Measurements from ENCODE around the gene RANBP6.

Gene RANBP6

GRCh38 chr9:6006749-6007057, 8.7 kb downstream of the RANBP6 start:
- no peak for FAIRE-seq

GRCh38 chr9:6000955-6001354, 14.5 kb downstream of the RANBP6 start:
- FAIRE-seq: no peak

- no peak for FAIRE-seq
These were observed 15.9 kb downstream of the RANBP6 start for GRCh38 chr9:5999443-6000101.

- FAIRE-seq: no peak
These were observed 20.9 kb downstream of the RANBP6 start for GRCh38 chr9:5994493-5994892.

GRCh38 chr9:5988265-5988664, 27.2 kb downstream of the RANBP6 start:
- no peak for FAIRE-seq

- no peak for FAIRE-seq
These were observed 32.4 kb downstream of the RANBP6 start for GRCh38 chr9:5983042-5983441.

- no peak for FAIRE-seq
These were observed 33.1 kb downstream of the RANBP6 start for GRCh38 chr9:5982317-5982716.

GRCh38 chr9:5978523-5978922, 36.9 kb downstream of the RANBP6 start:
- no peak for FAIRE-seq

- FAIRE-seq: no peak
These were observed 38.6 kb downstream of the RANBP6 start for GRCh38 chr9:5976674-5977397.

GRCh38 chr9:5971740-5972139, 43.7 kb downstream of the RANBP6 start:
- FAIRE-seq: no peak
